K562 (cell line): ENCODE measurements around the gene MEAF6. TPM values are rescaled to one million over a fixed set of nuclear protein-coding genes. Genes with fewer than 3 reads are reported as not detected.

Experiments
- CBX8 ChIP-seq: fragments of 200-600 bp; sonication (generic); IDR thresholded peaks from 2 replicates; pipeline ENCODE4 v1.6.1; 2012; ENCODE audit warnings: borderline replicate concordance, mixed run types, low read depth, mild to moderate bottlenecking, moderate library complexity, mixed read lengths, low read length, control low read depth, inconsistent platforms; ENCODE audit not compliant: poor library complexity, severe bottlenecking; ENCODE audit errors: extremely low read depth
- CEBPZ ChIP-seq: fragments of 150-350 bp; IDR thresholded peaks from 2 replicates; pipeline ENCODE4 v1.6.1; 2014; ENCODE audit warnings: low read depth, mild to moderate bottlenecking, low read length, borderline replicate concordance
- CHD4 ChIP-seq: fragments of 200-600 bp; sonication (generic); IDR thresholded peaks from 3 replicates; pipeline ENCODE4 v1.6.1; 2012; ENCODE audit warnings: low read depth, mild to moderate bottlenecking, mixed read lengths, low read length, inconsistent platforms; ENCODE audit not compliant: insufficient read depth, insufficient replicate concordance, poor library complexity, severe bottlenecking
- DDX20 ChIP-seq: fragments of 450-650 bp; IDR thresholded peaks from 2 replicates; pipeline ENCODE4 v1.6.1; 2016; ENCODE audit warnings: missing genetic modification characterization, low read depth, mild to moderate bottlenecking, missing compliant biosample characterization, moderate library complexity
- FOXK1 ChIP-seq: sonication (generic); formaldehyde crosslinking; IDR thresholded peaks from 2 replicates; pipeline ENCODE4 v1.8.0; 2022; ENCODE audit warnings: missing genetic modification reagents, mild to moderate bottlenecking, borderline replicate concordance
- HMGXB4 ChIP-seq: sonication (generic); formaldehyde crosslinking; IDR thresholded peaks from 2 replicates; pipeline ENCODE4 v1.8.1; 2023; ENCODE audit warnings: mild to moderate bottlenecking, missing genetic modification reagents
- MAFK ChIP-seq: IDR thresholded peaks from 2 replicates; pipeline ENCODE4 v1.6.1; 2011; ENCODE audit warnings: low read length, improper control_type of control experiment
- NFYB ChIP-seq: IDR thresholded peaks from 2 replicates; pipeline ENCODE4 v1.6.1; 2011; ENCODE audit warnings: mild to moderate bottlenecking, moderate library complexity; ENCODE audit not compliant: insufficient read length; ENCODE audit errors: extremely low read depth
- SMARCA4 ChIP-seq: fragments of 450-650 bp; IDR thresholded peaks from 2 replicates; pipeline ENCODE4 v1.6.1; 2016
- ZBTB40 ChIP-seq, 2 experiments: fragments of 450-650 bp in 1 of 2; sonication (generic) in 1 of 2; formaldehyde crosslinking in 1 of 2; IDR thresholded peaks; 2 replicates each; pipeline versions ENCODE4 v1.7.1 to v1.9.0; 2016 to 2022; ENCODE audit warnings: inconsistent platforms in 1 of 2, mild to moderate bottlenecking in 1 of 2, missing genetic modification reagents in 1 of 2
- ZFP36 ChIP-seq: fragments of 150-350 bp; IDR thresholded peaks from 2 replicates; pipeline ENCODE4 v1.6.1; 2018; ENCODE audit warnings: low read length, low read depth; ENCODE audit not compliant: partially characterized antibody
- polyA plus RNA-seq, 8 experiments: library from polyadenylated mRNA; depleted of rRNA in 4 of 8; stranded (reverse) in 5 of 8; unstranded in 3 of 8; fragments of >200 nt; fragmentation: Nextera tagmentation in 2 of 8; fragmentation: Illumina TruSeq in 1 of 8; extraction: Ambion mirVana in 2 of 8; extraction: Trizol in 1 of 8; gene quantifications; 2 replicates each; pipeline versions ENCODE4 v1.2.1 to v1.2.3, GENCODE V29; 2011 to 2014; ENCODE audit warnings: inconsistent platforms in 1 of 8, missing spikeins in 1 of 8
- total RNA-seq, 7 experiments: library from RNA; depleted of rRNA in 6 of 7; stranded (reverse); fragments of >200 nt in 6 of 7; fragmentation: Illumina TruSeq in 2 of 7; extraction: Trizol in 2 of 7; gene quantifications; 2 replicates each; pipeline versions ENCODE4 v1.2.1 to v1.2.3, GENCODE V29; 2011 to 2021; ENCODE audit warnings: low replicate concordance in 1 of 7

The MEAF6 gene
- total and polyA plus RNA-seq, 9 of the 15 experiments (the other 6 are each of a cell fraction or from before 2014, with no cell fraction given): 55.0 to 151 (median 92.3) TPM

- TF ChIP-seq ZBTB40 (IDR thresholded peaks at IDR 0.05) (no peak), ZBTB40 (CRISPR knock-in tag; IDR thresholded peaks at IDR 0.05) (no peak), CEBPZ (no peak), CBX8 (no peak), DDX20 (tag) (no peak), FOXK1 (CRISPR knock-in tag) (no peak), SMARCA4 (peak; percentile 93), MAFK (no peak), NFYB (no peak), CHD4 (no peak), ZFP36 (no peak), HMGXB4 (CRISPR knock-in tag) (no peak)
These were observed 48.4 kb upstream of the MEAF6 start (continued) for GRCh38 chr1:37562984-37563383.
